NOMO-1 treated with DMSO at 0.1 percent for 48 hours (cell line): Measurements from ENCODE around the gene TMEM132E.

ENCODE experiments used
- DNase-seq: peaks from one replicate; lab custom pipeline; 2025; ENCODE audit not compliant: unreplicated experiment; lab: John Stamatoyannopoulos, UW

Gene TMEM132E

DNA sequence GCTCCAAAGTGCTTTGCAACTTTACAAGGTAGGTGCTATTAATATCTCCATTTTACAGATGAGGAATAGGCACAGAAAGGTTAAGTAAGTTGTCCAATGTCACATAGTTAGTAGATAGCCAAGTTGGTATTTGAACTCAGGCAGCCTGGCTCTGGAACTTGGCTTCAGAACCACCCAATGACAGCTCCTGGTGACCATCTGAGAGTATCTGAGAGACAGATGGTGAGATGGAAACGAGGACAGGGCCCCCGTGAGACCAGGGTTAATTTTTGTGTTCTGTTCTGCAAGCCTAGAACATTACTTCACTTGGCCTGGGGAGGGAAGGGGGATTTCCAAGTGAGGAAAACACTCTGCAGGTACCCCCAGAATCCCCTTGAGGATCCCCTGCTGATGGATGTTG is 9.8 kb upstream of the TMEM132E start:
- no peak for DNase-seq

- no peak for DNase-seq
Observed at GRCh38 chr17:34570506-34570905, 8.9 kb upstream of the TMEM132E start.

- DNase-seq = peak; percentile 24
Observed at GRCh38 chr17:34571428-34572130, 7.8 kb upstream of the TMEM132E start.

- no peak for DNase-seq
Observed at GRCh38 chr17:34572483-34572882, 6.9 kb upstream of the TMEM132E start.

DNA sequence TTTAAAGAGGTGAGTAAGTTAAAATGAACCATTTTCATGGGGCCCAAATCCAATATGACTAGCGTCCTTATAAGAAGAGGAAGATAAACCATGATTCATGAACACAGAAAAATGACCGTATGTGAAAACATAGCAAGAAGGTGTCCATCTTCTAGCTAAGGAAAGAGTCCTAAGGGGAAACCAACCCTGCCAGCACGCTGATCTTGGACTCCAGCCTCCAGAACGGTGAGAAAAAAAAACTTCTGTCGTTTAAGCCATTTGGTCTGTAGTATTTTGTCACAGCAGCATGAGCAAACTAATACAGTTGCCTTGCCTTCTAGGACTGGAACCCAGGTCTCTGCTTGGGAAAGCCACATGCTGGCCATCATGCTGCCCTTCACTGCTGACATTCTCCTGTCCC is 4.2 kb upstream of the TMEM132E start:
- no peak for DNase-seq

DNA sequence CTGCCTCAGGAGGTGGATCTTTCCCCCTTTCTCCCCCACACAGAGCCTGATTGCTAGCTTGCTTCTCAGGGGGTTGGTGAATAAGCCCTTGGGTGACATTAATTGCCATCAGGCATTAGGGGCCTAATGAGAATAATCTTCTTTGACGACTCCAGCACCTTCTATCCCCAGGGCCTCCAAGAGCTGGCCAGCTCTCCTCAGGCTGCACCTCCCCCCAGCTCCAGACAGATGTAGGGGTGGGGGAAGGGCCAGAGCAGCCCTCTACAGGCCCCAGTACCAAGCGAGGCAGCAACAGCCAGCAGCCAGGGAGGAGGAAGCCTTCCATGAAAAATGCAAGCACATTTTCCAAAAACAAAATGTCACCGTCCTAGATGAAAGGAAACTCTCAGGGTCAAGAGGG is 1.4 kb upstream of the TMEM132E start:
- DNase-seq = no peak

- DNase-seq = no peak
Observed at GRCh38 chr17:34578656-34579016, 746 bp upstream of the TMEM132E start.

DNA sequence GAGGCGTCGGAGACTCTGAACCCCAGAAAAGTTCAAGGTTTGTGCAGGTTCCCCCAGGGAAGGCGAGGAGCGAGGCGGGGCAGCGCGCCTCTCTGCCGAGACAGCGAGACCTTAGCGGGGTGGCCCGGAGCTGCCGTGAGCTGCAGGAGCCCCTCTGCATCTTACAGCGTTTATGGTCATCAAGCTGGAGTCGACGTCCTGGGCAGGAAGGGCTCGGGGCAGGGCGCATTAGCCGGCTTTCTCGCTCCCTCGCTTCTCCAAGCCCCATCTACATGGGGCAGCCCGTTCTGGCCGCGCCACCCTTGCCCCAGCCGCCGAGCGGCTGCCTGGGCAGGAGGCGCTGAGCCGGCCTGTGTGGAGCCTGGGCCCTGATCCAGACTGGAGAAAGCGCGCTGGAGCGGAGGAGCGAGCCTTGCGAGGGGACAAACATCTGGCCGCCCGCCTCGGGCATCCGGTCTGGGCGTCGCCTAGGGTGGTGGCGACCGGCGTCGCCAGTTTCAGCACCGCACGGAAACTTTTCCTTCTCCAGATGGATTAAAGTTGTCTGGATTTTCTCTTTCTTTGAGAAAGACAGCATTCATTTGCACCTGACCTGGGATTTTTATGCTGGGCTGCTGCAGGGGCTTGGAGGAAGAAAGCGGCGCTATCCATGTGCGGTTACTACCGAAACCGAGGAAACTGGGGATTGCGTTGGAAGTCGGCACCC is 750 bp downstream of the TMEM132E start:
- DNase-seq = no peak

DNA sequence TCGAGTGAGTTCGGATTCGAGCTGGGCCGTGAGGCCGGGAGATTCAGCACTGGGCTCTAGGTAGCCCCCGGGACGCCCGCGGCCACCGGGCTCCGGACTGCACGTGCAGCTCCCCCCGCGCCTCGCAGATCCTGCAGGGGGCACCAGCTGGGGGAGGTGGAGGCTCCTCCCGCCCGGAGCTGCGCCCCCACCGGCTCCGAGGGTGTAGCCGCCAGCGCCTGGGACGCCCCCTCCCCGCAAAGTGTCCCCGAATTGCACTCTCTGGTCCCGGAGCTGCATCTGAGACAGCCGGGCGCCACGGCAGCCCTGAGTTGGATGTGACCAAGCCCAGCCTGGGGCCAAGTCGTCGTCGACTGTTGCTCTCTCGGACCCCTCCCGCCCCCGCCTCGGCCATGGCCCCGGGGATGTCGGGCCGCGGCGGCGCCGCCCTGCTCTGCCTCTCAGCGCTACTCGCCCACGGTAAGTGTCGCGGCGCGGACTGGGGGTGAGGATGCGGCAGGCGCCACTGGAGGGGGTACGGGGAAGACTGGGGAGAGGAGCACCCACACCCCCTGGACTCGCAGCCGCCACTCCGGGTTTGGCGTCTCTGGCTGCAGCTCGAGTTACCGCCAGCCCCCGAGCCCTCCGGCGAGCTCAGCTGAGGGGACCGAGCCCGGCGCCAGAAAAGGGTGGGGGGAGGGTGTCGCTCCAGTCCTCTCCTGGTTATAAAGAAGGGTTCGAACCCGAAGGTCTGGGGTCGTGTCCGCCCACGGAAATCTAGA is 1.5 kb downstream of the TMEM132E start:
- no peak for DNase-seq

GRCh38 chr17:34581446-34582184 is 2.2 kb downstream of the TMEM132E start:
- no peak for DNase-seq

- DNase-seq = no peak
Observed at GRCh38 chr17:34582185-34582900, 3.0 kb downstream of the TMEM132E start.

GRCh38 chr17:34582901-34583245 is 3.5 kb downstream of the TMEM132E start:
- no peak for DNase-seq

- DNase-seq = peak; percentile 20
Observed at GRCh38 chr17:34584805-34585416, 5.5 kb downstream of the TMEM132E start.

- no peak for DNase-seq
Observed at GRCh38 chr17:34586346-34586846, 7.0 kb downstream of the TMEM132E start.

GRCh38 chr17:34588266-34588665 is 8.9 kb downstream of the TMEM132E start:
- no peak for DNase-seq

GRCh38 chr17:34589120-34589965 is 10.0 kb downstream of the TMEM132E start:
- no peak for DNase-seq

GRCh38 chr17:34592002-34592401 is 12.6 kb downstream of the TMEM132E start:
- no peak for DNase-seq

DNA sequence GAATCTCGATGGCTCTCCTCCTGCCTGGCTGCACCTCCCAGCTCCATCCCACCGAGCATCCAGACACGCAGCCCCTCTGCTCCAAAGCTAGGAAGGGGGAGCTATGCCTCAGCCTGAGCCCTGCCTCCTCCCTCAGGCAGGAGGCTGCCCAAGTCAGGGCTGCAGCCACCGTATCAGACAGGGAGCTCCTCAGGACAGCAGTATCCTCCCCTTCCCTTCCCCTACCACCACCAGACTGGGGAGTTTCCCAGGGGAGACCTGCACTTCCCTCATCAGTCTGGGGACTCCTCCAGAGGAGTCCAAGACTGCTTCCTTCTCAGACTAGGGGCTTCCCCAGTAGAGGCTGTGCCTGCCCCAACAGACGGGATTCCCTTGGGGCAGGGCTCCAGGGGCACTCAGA is 17.5 kb downstream of the TMEM132E start:
- no peak for DNase-seq

DNA sequence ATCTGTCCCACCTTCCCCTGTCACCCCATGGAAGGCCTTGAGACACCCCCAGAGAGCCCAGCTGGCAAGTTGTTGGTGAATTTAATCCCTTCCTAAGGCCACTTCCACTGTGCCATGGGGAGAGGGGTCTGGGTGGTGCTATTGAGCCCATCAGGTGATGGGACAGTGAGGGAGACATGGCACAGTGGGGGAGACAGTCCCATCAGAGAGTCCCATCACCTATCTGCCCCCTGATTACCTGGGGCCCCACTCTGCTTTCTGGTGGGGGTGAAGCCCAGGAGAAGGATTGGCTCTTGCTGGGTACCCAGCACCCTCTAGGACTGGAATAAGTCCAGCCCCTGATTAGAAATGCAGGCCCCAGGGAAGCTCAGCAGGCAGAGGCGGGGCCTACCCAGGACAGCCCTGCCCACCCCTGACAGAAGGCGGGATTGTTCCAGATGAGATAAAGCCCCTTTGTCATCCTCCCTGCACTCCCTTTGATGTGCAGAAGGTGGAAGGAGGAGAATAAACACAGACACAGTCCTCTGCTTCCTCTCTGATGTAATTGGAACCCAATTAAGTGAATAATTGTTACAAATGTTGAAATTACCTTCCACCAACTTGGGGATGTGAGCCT is 18.9 kb downstream of the TMEM132E start:
- no peak for DNase-seq
